Panc1 (cell line): ENCODE measurements around the gene CATSPER3. TPM values are rescaled to one million over a fixed set of nuclear protein-coding genes. Genes with fewer than 3 reads are reported as not detected.
A peak's percentile ranks its signal among the peaks of the same experiment; 100 is the strongest.
"Not testable (repeated sequence)": the region's sequence is repeated elsewhere in the genome, so short reads cannot be mapped to it uniquely, and the experiment has no call there.

Source experiments
- ATAC-seq: fragments of 200-7000 bp; cut with Tn5 transposase; 2 replicates; pipeline ENCODE4 v1.9.1; 2020; ENCODE audit warnings: mild to moderate bottlenecking, moderate library complexity
- BruUV-seq: library from RNA; stranded (reverse); fragments of 400-500 nt; replicated peaks from 2 replicates; lab custom pipeline; 2021; lab: Mats Ljungman, UMichigan
- CTCF ChIA-PET: fragments of 300-600 bp; sonication (Branson Sonifier 250); formaldehyde crosslinking; loops from one replicate; lab custom pipeline; 2022; ENCODE audit warnings: antibody characterized with exemption; lab: Charles Lee
- POLR2A ChIA-PET: fragments of 300-600 bp; sonication (Branson Sonifier 250); formaldehyde crosslinking; loops from one replicate; lab custom pipeline; 2022; ENCODE audit warnings: antibody characterized with exemption; lab: Charles Lee
- DNase-seq: peaks from one replicate; pipeline ENCODE4 v3.0.0-alpha.2; 2010; ENCODE audit warnings: low read depth, low spot score
- H3K27ac ChIP-seq: 2 replicates; pipeline ENCODE4 v1.5.1; 2011; ENCODE audit warnings: mild to moderate bottlenecking, low read length, inconsistent platforms
- H3K27me3 ChIP-seq: fragments of 200-500 bp; sonication (Bioruptor generic); 2 replicates; pipeline ENCODE4 v1.6.0; 2014; ENCODE audit warnings: low read length, inconsistent platforms; ENCODE audit not compliant: control insufficient read depth, insufficient read depth
- H3K36me3 ChIP-seq: fragments of 200-500 bp; sonication (Bioruptor generic); 2 replicates; pipeline ENCODE4 v1.5.1; 2014; ENCODE audit warnings: inconsistent platforms, mild to moderate bottlenecking, low read length, moderate library complexity; ENCODE audit not compliant: control insufficient read depth, insufficient read depth
- H3K4me1 ChIP-seq: 2 replicates; pipeline ENCODE4 v1.5.1; 2011; ENCODE audit warnings: inconsistent platforms, mild to moderate bottlenecking, low read length, moderate library complexity; ENCODE audit not compliant: control insufficient read depth, insufficient read depth
- H3K4me3 ChIP-seq, 2 experiments: 2 replicates each; pipeline ENCODE4 v1.5.1; 2011 to 2012; ENCODE audit warnings: low read depth in 2 of 2, low read length in 2 of 2, mild to moderate bottlenecking in 2 of 2, inconsistent platforms in 1 of 2, moderate library complexity in 1 of 2
- H3K9me3 ChIP-seq: fragments of 200-500 bp; sonication (Bioruptor generic); 2 replicates; pipeline ENCODE4 v1.5.1; 2014; ENCODE audit warnings: low read depth, mild to moderate bottlenecking, inconsistent platforms, low read length, moderate library complexity; ENCODE audit not compliant: control insufficient read depth, insufficient read depth
- POLR2AphosphoS5 ChIP-seq: IDR thresholded peaks from 2 replicates; pipeline ENCODE4 v1.6.1; 2012; ENCODE audit warnings: mild to moderate bottlenecking, low read depth, low read length, moderate library complexity
- SIN3A ChIP-seq: IDR thresholded peaks from 2 replicates; pipeline ENCODE4 v1.6.1; 2012; ENCODE audit warnings: low read depth, mild to moderate bottlenecking, low read length, moderate library complexity, borderline replicate concordance; ENCODE audit not compliant: insufficient read depth
- TCF7L2 ChIP-seq: IDR thresholded peaks from 2 replicates; pipeline ENCODE4 v1.6.1; 2011; ENCODE audit warnings: mild to moderate bottlenecking, low read depth, low read length, inconsistent platforms
- in situ Hi-C: cut with HindIII; loops from 2 replicates; pipeline ENCODE4 v1.10.0; 2016; ENCODE audit warnings: low sequenced_read_pairs, low pct_unique_long_range_greater_than_20kb
- intact Hi-C: fragments of 100-400 bp; cut with micrococcal nuclease; formaldehyde crosslinking; loops from one replicate; pipeline ENCODE4 v1.10.0; 2022; ENCODE audit not compliant: unreplicated experiment
- total RNA-seq: library from RNA; stranded (reverse); gene quantifications from one replicate; pipeline ENCODE4 v1.2.1, GENCODE V29; 2021; ENCODE audit not compliant: unreplicated experiment
- TF ChIP-seq, protein P1 (sequence below), 2 experiments: IDR thresholded peaks; 2 replicates each; pipeline ENCODE4 v1.6.1; 2011 to 2012; ENCODE audit warnings: low read depth in 2 of 2, control low read depth in 1 of 2, low read length in 1 of 2, mild to moderate bottlenecking in 1 of 2, moderate library complexity in 1 of 2; ENCODE audit not compliant: insufficient read depth in 1 of 2
- TF ChIP-seq, protein P2 (sequence below): fragments of 450-650 bp; IDR thresholded peaks from 2 replicates; pipeline ENCODE4 v1.5.1; 2017; ENCODE audit warnings: mild to moderate bottlenecking

CATSPER3 gene
- total RNA-seq, 1 experiment from 2014 or later, result 0.69 TPM

DNA sequence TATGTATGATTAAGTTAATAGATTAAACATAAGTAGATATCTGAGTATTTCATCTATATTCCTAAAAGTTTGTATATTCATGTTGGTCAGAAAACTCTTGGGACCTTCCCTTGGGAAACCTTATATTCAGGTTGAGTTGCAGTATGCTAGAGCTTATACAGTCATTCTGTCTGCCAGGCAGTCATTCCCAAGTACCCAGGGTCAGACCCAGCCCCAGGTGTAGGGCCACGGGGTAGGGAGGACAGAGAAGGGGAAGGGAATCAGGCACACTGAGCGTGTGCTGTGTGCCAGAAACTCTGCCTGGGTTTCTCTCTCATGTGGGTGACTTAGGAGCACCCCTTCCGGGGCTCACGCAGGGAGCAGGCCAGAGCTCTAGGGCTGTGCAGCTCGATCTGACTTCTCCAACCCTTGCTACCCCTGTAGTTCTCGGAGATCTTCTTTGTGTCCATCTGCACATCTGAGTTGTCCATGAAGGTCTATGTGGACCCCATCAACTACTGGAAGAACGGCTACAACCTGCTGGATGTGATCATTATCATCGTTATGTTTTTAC is 28.2 kb downstream of the CATSPER3 start:
- Histone ChIP-seq H3K27me3 (no peaks in the 10 kb centered on the region), H3K27ac (no peak overlapping the region), H3K4me3 (no peak overlapping the region), H3K4me1 (no peaks in the 10 kb centered on the region), H3K36me3 (no peaks in the 10 kb centered on the region), H3K9me3 (peaks cover 6% of the 10 kb centered on the region; the same call in 1 of the 2 replicates)
- intact Hi-C loops (no loop called here), in situ Hi-C loops (no loop called here)
- BruUV-seq, result no TSS peak
- peak; percentile 53; the same call in 1 of the 2 replicates for ATAC-seq
- no peak for DNase-seq
- TF ChIP-seq TCF7L2 (no peak), POLR2AphosphoS5 (no peak), SIN3A (no peak)
- TF ChIP-seq, protein P1, sequence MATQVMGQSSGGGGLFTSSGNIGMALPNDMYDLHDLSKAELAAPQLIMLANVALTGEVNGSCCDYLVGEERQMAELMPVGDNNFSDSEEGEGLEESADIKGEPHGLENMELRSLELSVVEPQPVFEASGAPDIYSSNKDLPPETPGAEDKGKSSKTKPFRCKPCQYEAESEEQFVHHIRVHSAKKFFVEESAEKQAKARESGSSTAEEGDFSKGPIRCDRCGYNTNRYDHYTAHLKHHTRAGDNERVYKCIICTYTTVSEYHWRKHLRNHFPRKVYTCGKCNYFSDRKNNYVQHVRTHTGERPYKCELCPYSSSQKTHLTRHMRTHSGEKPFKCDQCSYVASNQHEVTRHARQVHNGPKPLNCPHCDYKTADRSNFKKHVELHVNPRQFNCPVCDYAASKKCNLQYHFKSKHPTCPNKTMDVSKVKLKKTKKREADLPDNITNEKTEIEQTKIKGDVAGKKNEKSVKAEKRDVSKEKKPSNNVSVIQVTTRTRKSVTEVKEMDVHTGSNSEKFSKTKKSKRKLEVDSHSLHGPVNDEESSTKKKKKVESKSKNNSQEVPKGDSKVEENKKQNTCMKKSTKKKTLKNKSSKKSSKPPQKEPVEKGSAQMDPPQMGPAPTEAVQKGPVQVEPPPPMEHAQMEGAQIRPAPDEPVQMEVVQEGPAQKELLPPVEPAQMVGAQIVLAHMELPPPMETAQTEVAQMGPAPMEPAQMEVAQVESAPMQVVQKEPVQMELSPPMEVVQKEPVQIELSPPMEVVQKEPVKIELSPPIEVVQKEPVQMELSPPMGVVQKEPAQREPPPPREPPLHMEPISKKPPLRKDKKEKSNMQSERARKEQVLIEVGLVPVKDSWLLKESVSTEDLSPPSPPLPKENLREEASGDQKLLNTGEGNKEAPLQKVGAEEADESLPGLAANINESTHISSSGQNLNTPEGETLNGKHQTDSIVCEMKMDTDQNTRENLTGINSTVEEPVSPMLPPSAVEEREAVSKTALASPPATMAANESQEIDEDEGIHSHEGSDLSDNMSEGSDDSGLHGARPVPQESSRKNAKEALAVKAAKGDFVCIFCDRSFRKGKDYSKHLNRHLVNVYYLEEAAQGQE (IDR thresholded peaks at IDR 0.05; ENCODE audit: insufficient read depth in 1 of 2, low read depth in 2 of 2, low read length in 1 of 2), result no peak
- TF ChIP-seq, protein P2, sequence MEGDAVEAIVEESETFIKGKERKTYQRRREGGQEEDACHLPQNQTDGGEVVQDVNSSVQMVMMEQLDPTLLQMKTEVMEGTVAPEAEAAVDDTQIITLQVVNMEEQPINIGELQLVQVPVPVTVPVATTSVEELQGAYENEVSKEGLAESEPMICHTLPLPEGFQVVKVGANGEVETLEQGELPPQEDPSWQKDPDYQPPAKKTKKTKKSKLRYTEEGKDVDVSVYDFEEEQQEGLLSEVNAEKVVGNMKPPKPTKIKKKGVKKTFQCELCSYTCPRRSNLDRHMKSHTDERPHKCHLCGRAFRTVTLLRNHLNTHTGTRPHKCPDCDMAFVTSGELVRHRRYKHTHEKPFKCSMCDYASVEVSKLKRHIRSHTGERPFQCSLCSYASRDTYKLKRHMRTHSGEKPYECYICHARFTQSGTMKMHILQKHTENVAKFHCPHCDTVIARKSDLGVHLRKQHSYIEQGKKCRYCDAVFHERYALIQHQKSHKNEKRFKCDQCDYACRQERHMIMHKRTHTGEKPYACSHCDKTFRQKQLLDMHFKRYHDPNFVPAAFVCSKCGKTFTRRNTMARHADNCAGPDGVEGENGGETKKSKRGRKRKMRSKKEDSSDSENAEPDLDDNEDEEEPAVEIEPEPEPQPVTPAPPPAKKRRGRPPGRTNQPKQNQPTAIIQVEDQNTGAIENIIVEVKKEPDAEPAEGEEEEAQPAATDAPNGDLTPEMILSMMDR, result no peak
- ChIA-PET CTCF (interaction anchor here (0.6 kb wide), 1 partner anchor 312 kb away, joined by 3 read pairs; no protein-coding TSS in a partner anchor), POLR2A (no interaction called here)

DNA sequence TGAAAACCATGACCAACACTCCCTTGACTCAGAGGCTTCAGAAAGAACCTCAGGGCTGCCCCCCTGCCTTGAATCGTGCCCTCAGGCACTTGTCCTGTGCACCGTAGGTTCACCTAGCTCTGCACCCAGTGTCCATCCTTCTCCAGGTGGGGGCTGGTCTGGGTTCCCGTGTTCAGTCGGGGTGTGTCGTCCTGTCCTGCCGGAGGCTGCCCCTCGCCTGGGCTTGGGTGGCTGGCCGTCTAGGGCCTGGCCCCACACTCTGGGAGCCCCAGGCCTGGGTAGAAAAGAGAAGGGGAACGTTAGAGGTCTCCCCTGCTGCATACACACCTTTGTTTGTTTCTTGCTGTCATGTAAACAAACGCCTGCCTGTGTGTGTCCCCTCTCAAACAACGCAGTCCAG is 29.3 kb downstream of the CATSPER3 start:
- intact Hi-C loops, result no loop called here

DNA sequence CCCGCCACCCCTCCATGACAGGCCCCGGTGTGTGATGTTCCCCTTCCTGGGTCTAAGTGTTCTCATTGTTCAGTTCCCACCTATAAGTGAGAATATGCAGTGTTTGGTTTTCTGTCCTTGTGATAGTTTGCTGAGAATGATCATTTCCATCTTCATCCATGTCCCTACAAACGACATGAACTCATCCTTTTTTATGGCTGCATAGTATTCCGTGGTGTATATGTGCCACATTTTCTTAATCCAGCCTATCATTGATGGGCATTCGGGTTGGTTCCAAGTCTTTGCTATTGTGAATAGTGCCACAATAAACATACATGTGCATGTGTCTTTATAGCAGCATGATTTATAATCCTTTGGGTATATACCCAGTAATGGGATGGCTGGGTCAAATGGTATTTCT is 30.4 kb downstream of the CATSPER3 start:
- H3K36me3 ChIP-seq, ATAC-seq, CTCF ChIA-PET, H3K27me3 ChIP-seq, DNase-seq, POLR2A ChIA-PET, intact Hi-C loops, H3K4me1 ChIP-seq, in situ Hi-C loops, BruUV-seq, H3K9me3 ChIP-seq, H3K4me3 ChIP-seq, H3K27ac ChIP-seq: not testable (repeated sequence)

More for the DNA sequence above, 29.3 kb downstream of the CATSPER3 start:
- Histone ChIP-seq H3K4me3 (no peak overlapping the region), H3K27me3 (no peaks in the 10 kb centered on the region), H3K9me3 (no peaks in the 10 kb centered on the region), H3K4me1 (no peaks in the 10 kb centered on the region), H3K27ac (no peak overlapping the region), H3K36me3 (no peaks in the 10 kb centered on the region)
- TF ChIP-seq, protein P2, result no peak
- TF ChIP-seq TCF7L2, result no peak
- TF ChIP-seq, protein P1 (IDR thresholded peaks at IDR 0.05; ENCODE audit: insufficient read depth in 1 of 2, low read depth in 2 of 2, low read length in 1 of 2), result no peak
- TF ChIP-seq POLR2AphosphoS5, result no peak
- TF ChIP-seq SIN3A, result no peak
- no TSS peak for BruUV-seq
- ATAC-seq, result 0 out of 2 replicates have a peak, but pooled peaks have one; percentile 38
- ChIA-PET CTCF (no interaction called here), POLR2A (interaction anchor here (0.6 kb wide), 1 partner anchor 152 kb away, joined by 3 read pairs; the partner anchor contains the start of gene C5orf24)
- in situ Hi-C loops, result no loop called here
- no peak for DNase-seq
